Stimulated activated CD4-positive, alpha-beta T cell treated with anti-CD3 and anti-CD28 coated beads, Interleukin-2, amount 100 ng/mL, for 24 hours (primary cell): ENCODE measurements around the gene GNAI3.

Experiments used
- DNase-seq, 2 donors: peaks; one replicate each; pipeline ENCODE4 v3.0.0-alpha.2; 2020

The GNAI3 gene

DNA sequence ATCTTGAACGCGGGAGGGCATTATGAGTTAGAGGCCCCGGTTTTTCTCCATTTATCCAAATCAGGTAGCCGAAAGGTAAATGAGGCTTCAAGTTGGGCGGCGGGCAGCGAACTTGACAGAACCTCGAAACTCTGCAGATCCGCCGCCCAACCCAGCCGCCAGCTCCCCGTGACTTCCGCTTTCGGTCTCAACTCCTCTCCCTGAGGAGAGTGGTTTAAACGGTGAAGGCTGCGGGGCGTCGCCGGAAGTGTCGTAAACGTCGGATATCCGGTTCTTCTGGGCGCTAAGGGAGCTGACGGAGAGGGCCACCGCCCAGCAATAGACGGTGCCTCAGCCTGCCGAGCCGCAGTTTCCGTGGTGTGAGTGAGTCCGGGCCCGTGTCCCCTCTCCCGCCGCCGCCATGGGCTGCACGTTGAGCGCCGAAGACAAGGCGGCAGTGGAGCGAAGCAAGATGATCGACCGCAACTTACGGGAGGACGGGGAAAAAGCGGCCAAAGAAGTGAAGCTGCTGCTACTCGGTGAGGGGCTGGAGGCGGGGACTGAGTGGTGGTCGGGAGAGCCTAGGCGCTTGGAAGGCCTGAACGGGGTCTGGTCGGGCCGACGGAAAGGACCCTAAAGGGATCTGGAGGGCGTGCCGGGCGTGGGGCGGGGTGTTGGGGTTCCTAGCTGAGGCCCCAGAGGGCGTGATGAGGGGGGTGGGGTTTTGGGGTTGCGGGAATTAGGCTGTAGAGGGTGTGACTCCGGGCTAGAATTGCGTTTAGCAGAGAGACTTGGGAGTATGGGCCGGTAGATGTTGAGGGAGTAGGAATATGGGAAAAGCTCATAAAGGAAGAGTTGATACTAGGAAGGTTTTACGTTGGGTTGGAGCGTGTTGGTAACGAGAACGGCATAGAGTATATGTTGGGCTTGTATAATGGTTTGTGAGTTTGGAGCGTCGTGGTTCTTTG, at the start of gene GNAI3:
Gene GNAI3, plus strand, starts transcription at position 295 of the 947 bp plus-strand sequence. Its CDS starts 106 bp downstream, at position 401.
- DNase-seq = peak; percentile 95

DNA sequence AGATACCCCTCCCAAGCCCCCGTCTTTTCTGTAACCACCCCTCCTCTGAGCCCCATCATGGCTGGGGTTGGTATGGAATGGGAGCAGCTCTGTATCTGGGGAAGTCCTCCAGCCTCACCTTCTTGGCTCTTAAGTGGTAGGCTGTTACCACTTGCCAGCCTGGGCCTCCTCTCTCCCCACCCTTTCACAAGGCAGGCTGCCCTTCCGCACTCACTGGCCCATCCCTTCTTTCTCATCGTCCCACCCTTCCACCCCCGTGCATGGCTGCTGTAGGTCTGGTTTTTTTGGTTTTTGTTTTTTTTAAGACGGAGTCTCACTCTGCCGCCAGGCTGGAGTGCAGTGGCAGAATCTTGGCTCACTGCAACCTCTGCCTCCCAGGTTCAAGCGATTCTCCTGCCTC, 49.3 kb upstream of the GNAI3 start:
- no peak for DNase-seq

DNA sequence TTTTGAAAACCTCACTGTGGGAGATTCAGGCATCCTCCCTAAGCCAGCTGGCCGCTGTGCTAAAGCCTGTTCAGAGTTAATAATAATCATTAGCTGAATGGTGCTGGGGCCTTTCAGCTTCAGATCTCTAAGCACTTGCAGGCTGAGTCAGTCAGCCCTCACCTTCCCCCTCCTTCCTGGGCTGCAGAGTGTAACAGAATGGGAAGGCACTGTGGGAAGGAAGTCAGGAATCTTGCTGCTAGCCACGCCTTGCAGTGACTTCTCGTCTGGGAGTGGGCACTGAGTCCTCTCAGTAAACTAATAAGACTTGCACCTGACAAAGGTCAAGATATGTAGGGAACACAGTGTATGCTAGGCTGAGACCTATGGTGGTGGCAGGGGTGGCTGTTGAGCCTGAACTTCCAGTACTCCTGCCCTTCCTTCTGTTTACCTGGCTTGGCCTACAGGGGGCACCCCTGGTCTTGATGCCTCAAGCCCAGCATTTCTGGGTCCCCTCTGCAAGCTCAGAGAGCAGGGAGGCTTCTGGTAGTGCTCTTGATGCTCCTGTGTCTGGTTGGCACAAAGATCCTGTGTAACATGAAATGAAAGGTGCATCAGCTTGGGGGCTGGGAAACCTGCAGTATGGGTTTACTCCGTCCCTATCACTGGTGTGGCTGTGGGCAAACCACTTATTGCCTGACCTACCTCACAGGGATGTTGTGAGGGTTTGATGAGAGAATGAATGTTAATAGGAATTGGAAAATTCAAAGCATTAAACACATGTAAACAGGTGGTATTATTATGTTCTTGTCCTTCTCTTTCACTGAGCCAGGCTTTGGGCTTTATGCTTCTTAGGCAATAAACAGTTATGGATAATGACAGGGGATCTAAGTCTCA, 48.5 kb upstream of the GNAI3 start:
- DNase-seq = peak; percentile 70 to 73

DNA sequence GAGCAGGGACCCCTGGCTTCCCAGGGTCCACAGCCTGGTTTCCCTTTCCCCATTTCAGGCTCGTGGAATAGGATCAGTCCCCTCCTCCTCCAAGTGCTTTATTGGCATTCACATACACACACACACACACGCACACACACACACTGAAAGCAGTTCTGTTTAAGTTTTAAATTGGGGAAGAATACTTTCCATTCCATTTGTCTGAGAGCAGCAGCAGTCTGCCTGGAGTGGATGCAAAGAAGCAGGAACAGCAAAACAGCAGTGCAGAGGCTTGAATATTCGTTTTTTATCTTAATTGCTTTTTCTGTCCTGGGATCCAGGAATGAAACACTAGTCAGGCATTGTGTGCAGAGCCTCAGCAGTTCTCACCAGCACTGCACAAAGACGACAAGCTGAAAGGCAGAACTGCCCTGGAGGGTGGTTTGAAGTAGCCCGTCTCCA, 47.5 kb upstream of the GNAI3 start:
- DNase-seq = no peak

DNA sequence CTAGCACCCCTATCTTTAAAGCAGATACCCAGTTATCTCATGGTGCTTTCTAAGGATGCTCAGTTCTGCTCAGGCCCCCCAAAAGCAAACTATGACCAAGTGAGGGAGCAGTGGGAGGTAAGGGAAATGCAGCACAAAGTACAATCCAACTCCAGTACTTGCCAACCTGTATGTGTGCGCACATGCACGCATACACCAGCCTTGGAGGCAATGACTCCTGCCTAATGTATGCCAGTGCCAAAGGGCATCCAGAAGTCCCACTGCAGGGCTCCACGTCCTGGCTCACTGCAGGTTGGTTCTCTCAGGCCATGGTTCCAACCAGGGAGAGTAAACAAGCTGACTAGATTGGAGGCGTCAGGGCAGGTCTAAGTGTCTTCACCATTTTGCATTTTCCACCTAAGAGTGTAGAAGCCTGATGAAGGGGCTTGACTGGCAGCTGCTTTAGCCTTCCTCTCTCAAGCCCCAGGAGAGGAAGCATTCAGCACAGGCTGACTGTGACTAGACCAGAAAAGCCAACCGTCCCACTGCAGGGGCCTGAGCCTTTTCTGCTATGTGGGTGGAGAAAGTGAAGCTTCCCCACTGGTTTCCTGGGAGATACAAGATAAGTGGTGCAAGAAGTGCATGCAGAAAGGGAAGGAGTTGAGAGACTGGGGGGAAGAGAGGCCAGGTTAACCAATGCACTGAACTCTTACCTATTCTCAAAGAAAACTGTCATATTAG, 46.6 kb upstream of the GNAI3 start:
- DNase-seq = no peak

DNA sequence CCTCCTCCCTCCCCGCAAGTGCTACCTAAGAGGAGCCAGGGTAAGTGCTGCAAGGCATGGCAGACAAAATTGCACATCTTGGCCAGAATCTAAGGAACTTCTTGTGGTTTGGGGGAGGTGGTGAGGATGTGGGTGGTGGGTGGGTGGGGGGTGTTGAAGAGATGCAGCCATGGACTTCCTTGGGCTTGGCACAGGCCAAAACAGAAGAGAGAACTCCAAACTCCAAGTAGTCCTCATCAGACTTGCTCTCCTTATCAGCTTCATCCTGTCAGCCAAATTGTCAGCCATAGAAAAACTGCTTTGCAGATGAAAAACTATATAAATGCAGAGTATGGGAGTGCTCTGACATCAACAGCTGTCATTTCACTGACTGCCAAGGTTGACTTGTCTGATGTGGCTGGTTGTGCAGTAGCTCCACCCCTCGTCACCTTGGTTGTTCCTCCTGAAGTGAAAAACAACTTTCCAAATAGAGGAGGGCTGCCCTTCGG, 46.0 kb upstream of the GNAI3 start:
- peak in 1 of 2 donors; percentile 47 for DNase-seq

DNA sequence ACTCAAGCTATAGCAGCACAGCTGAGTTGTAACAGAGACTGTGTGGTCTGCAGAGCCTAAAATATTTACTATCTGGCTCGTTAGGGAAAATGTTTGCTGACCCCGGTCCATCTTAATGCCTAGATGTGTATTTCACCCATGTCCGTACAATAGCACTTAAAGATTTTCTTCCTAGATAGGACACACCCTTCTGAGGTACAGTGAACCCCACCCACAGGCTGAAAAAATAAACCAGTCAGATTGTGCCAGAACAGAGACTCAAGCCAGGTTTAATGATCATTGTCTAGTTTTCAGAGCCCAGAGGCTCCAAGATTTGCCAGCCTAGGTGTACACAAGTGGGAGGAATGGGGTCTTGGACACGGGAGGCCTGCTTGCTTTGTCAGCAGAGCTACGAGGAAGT, 44.5 kb upstream of the GNAI3 start:
- no peak for DNase-seq

DNA sequence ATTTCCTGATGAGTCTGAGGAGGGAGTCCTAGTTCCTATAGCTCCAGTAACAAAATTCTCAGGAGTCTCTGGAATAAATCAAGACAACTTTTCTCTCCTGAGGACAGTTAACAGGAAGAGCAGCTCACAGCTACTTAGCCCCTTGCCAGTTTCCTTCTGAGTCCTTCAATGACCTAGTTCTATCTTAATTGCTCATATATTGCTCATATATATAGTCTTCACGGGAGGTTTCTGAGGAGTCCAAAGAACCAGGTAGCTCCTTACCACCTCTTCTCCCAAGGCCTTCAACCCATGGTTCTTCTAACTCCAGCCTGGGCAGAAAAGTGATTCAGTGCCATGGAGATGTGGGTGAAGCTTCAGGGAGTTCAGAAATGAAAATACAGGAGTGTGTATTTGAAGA, 43.4 kb upstream of the GNAI3 start:
- DNase-seq = no peak

DNA sequence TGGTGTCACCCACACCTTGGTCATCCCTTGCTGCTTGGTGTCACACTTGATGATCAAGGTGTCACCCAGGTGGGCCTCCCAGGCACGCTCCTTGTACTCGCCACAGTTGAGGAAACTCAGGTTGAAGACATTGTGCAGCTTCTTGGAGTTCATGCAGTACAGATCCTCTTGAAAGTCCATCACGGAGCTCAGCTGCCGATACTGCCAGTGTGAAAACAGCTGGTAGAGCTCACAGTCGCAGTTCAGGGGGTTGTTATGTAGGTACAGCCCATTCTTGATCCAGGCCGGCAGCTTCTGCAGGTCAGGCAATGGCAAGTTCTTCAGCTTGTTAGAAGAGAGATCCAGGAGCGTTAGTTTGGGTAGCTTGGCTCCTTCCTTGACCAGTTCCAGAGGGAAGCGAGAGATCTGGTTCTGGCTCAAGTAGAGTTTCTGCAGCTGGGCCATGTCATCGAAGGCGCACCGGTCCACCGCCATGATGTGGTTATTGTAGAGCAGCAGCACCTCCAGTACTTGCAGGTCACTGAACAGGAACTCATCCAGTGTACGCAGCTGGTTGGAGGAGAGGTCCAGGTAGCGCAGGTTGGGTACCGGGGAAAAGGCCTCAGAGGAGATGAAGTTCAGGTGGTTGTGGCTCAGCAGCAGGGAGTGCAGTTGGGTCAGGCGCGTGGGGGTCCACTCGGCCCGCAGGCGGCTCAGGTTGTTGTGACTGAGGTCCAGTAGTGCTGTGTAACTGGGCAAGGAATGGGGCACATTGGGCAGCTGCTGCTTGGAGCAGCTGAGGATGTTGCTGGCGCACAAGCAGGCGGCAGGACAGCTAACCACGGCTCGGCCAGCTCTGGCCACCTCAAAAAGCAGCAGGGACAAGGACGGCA, 40.2 kb upstream of the GNAI3 start:
- DNase-seq = no peak

DNA sequence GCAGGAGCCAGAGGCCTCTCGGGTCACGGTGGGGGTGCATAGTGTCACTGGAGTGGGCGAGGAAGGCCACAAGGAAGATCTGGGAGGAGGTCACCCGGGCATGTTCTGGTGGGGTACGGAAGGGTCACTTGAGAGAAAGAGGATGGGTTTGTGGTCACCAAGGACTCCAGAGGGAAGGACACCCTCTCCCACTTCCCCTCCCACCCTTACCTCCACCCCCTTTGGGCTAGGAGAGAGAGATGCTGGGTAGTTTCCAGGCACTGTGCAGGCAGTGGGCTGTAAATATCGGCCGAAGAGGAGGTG, 39.6 kb upstream of the GNAI3 start:
- DNase-seq = no peak

DNA sequence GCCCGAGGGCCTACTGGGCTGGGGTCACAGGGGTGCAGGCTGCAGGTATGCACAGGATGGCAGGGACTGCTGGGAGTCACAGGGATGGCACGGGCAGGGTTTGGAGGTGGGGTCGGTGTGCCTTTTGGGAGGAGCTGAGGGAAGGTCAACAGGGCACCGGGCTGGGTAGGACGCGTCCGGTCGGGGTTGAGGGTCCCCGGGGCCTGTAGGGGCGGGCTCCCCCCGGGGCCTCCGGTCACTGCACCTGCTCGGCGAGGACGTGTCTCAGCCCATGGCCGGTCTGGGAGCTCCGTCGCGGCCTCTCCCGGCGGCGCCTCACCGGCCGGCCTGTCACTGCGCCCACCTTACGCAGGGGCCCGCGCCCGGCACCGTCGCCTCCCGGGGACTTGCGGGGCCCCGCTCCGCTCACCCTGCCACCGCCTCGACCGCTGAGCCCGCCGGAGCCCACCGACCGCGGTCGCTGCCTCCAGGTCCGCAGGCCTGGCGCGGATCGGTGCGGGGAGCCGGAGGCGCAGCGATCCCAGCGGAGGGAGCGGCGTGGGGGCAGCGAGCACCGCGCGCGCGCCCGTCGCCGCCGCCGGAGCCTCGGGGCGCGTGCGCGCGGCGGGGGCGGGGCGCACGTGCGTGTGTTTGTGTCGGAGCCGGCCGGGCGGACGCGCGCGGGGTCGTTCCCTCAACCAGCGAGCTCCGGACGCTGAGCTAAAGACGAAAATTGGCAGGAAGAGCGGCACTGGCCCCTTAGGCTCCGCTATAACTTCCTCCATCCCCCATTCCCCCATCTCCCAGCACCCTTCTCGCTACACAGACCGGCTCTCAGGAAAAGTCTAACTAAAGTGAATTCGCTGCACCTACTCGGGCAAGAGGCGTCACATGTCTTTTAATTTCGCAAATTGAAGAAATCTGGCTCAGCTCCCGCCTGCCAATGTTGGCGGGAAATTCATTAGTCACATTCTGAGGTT, 39.0 kb upstream of the GNAI3 start, which contains the start of gene AMIGO1:
Gene AMIGO1, minus strand, starts transcription at position 552 of the 959 bp plus-strand sequence. CDS start 815 bp downstream, outside the sequence.
- peak; percentile 72 to 79 for DNase-seq

DNA sequence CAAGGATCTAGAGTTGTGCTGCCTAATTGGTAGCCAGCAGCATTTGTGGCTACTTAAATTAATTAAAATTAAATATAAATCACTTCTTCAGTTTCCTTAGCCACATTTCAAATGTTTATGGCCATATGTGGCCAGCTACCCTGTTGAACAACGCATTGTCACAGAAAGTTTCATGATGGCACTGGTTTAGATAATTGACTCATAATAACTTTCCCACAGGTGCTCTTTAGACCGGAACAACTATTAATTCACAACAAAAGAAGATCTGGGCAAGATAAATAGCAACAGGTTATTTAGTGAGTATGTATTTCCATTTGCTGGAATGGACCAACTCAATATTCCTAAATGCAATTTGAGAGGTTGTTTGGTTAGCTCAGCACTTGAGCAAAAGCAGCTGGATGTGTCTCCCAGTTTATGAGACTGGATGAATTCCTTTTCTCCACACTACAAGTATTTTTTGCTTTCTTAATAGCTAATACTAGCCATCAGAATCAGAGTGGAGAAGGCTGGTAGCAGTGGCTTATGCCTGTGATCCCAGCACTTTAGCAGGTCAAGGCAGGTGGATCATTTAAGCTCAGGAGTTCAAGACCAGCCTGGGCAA, 35.2 kb upstream of the GNAI3 start:
- no peak for DNase-seq

DNA sequence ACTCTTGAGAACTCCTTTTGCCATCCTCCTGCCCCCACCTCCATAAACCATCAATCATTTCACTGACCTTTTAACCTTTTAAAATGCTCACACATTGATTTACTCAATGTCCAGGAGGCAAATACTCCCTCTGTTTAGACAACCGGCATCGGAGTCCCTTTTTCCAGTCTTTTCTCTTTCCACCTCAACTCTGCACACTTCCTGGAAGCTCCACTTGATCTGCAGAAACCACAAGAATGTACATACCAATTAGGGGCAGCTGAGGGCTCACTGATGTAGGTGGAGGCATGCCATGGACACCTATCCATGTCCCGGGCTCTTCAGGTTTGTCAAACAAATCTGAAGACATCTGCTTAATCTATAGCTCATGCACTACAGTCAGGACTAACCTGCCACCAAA, 33.6 kb upstream of the GNAI3 start:
- DNase-seq = no peak

DNA sequence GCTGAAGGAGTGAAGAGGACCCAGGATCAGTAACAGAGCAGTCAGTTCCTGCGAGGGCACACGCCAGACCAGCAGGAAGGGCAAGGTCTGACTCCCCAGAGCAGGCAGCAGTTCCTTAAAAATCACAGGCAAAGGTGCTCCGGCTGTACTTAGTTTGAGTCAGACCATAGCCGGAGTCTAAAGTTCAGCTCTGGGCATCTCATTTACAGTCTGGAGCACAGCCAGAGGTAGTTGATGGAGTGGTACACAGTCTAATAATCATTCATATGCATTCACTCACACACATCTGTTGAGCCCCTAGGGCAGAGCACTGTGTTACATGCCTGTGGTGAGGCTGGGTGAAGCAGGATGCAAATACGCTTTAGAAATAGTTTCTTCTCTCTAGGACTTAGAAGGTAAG, 31.5 kb upstream of the GNAI3 start:
- no peak for DNase-seq

DNA sequence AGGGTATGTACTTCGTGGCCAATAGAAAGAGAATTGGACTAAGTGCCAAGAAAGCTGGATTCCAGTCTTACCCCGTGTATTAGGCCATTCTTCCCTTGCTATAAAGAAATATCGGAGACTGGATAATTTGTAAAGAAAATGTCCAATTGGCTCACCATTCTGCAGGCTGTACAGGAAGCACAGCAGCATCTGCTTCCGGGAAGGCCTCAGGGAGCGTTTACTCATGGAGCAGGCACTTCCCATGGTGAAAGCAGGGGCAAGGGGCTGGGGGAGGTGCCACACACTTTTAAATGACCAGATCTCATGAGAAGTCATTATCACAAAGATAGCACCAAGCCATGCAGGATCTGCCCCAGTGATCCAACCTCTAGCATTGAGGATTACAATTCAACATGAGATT, 31.1 kb upstream of the GNAI3 start:
- no peak for DNase-seq

DNA sequence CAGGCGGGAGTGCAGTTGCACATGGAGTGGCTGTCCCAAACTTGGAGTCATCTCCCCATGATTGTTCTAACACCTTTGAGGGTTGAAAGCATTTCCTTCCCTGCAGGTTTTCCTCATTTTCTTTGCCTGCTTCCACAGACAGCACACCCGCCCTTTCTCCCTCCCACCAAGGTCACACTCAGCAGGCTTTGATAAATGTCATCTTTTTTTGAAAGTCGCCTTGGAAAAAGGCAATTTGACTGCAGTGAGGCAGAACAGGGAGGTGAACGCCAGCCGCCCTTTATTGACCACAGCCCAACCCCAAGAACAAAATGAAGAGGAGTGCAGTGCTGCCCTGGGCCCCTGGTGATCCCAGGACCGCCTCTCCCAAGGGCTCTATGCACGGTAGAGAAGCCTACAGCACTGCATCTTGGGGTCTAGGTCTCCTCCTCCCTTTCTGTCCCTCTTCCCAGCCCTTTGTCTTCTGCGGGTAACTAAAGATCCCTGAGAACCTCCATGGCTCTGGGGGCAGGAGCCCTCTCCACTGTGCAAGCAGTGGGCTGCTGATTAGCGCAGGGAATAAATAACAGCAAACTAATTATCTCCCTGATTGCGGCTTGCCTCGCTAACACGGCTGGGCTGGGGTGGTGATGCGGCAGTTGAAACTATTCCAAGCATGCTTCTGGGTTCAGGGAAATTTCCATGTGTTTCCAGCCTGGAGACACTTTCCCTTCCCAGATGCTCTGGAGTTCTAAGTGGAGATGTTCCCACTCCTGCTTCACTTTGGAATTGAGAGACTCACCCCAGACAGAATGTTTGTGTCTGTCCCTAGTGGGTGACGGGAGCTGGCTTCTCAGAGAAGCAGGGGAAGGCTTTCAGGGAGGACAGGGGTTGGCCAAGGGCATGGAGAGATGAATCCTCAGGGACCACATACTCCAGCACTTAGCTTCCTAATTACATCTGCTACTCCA, 27.1 kb upstream of the GNAI3 start:
- no peak for DNase-seq

DNA sequence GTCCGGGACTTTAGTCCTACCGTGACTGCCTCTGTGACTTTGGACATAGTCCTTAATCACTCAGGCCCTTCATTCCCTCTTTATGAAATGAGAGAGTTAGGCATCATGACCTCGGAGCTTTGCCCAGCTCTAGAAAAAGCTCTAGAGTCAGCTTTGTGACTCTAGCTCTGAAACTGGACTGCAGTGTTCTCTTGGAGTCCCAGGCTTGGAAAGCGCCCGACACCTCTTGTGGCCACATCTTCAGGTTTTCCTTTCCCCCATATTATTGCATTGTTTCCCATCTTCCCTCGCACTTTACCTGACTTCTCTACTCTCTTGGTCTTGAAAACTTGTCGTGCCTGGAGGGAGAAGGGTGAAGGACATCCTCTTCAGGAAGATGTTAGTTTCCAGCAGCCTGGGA, 26.4 kb upstream of the GNAI3 start:
- no peak for DNase-seq

DNA sequence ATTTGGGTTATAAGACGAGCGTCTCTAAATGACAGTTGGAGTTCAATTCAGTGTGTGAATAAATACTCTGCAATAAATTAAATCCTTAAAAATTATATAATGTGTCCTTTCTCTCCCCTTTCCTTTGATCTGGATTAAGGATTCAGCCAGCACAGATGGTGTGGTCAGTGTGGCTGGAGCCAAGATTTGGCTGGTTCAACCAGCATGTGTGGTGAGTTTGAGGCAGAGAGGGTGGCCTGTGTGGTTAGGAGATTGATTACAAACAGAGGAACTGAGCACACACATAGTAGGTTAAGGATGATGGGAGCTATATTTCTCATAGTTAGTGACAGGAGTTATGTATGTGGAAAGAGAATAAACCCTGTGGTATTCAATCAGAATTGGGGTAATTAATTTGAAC, 24.7 kb upstream of the GNAI3 start:
- no peak for DNase-seq
